Heart right ventricle (tissue), 16 donors: ENCODE results near the gene CYP8B1. TPM values are rescaled to one million over a fixed set of nuclear protein-coding genes. Genes with fewer than 3 reads are reported as not detected.
A peak's percentile ranks its signal among the peaks of the same experiment; 100 is the strongest.

Source experiments
- ATAC-seq, 8 donors: fragments of 200-7000 bp; cut with Tn5 transposase; one replicate each; pipeline ENCODE4 v1.9.1; 2020; ENCODE audit warnings: mild to moderate bottlenecking in 8 of 8, moderate library complexity in 8 of 8, moderate number of reproducible peaks in 1 of 8
- DNase-seq, 2 donors: peaks; one replicate each; pipeline ENCODE4 v3.0.0-alpha.2; 2020
- H3K27ac ChIP-seq, 10 donors: fragments of 200-600 bp; sonication (generic) in 2 of 10; one replicate each; pipeline versions ENCODE4 v1.5.0 to v1.8.0; 2020 to 2022; ENCODE audit warnings: mild to moderate bottlenecking in 3 of 10
- H3K27me3 ChIP-seq, 7 donors: fragments of 200-600 bp; one replicate each; pipeline ENCODE4 v1.8.0; 2021 to 2022; ENCODE audit warnings: mild to moderate bottlenecking in 2 of 7
- H3K36me3 ChIP-seq, 9 donors: fragments of 200-600 bp; sonication (generic) in 1 of 9; one replicate each; pipeline versions ENCODE4 v1.5.0 to v1.8.0; 2020 to 2022; ENCODE audit warnings: mild to moderate bottlenecking in 2 of 9
- H3K4me1 ChIP-seq, 9 donors: fragments of 200-600 bp; sonication (generic) in 1 of 9; one replicate each; pipeline versions ENCODE4 v1.5.0 to v1.8.0; 2020 to 2022; ENCODE audit warnings: mild to moderate bottlenecking in 4 of 9
- H3K4me3 ChIP-seq, 10 donors: fragments of 200-600 bp; sonication (generic) in 2 of 10; one replicate each; pipeline versions ENCODE4 v1.5.0 to v1.8.0; 2020 to 2022; ENCODE audit warnings: mild to moderate bottlenecking in 7 of 10, moderate library complexity in 2 of 10
- H3K9me3 ChIP-seq, 11 donors: fragments of 200-600 bp in 10 of 11; sonication (generic) in 2 of 11; one replicate each; pipeline versions ENCODE4 v1.5.0 to v1.8.0; 2013 to 2022; ENCODE audit warnings: mild to moderate bottlenecking in 2 of 11, control low read depth in 1 of 11, moderate library complexity in 1 of 11
- CTCF ChIP-seq, 9 donors: fragments of 200-600 bp; sonication (generic) in 2 of 9; IDR thresholded peaks; one replicate each; pipeline versions ENCODE4 v1.5.0 to v1.8.0; 2021 to 2022; ENCODE audit warnings: antibody characterized with exemption in 9 of 9, mild to moderate bottlenecking in 5 of 9, moderate library complexity in 1 of 9
- WGBS, 2 donors: extraction: QIAGEN DNeasy Blood & Tissue Kit; methylation state at CpG; one replicate each; pipeline ENCODE4 v1.1.7; 2013; ENCODE audit warnings: inconsistent platforms in 1 of 2; 5-methylcytosine and 5-hydroxymethylcytosine counted together
- intact Hi-C, 10 donors: fragments of 100-400 bp; cut with DNase I; formaldehyde crosslinking; loops; one replicate each; pipeline versions ENCODE4 v1.11.1 to v1.14.2; 2022
- polyA plus RNA-seq, 2 donors: library from polyadenylated mRNA; stranded (reverse); fragments of 200-250 nt; gene quantifications; one replicate each; pipeline ENCODE4 v1.2.3, GENCODE V29; 2013
- total RNA-seq, 10 donors: library from RNA; stranded (reverse); fragmentation: NEBNext Ultra II Directional in 3 of 10; extraction: Animal tissue kit (Norgen Biotek cat#: 25700) in 3 of 10; gene quantifications; one replicate each; pipeline versions ENCODE4 v1.2.1 to v1.2.4, GENCODE V29; 2021 to 2023
- donor health status: Arrhythmogenic right ventricular cardiomyopathy.
- donor health status: ischemic (EF 13 %, LVEDD 7.1; RV severe dilation, severe dysfunction).
- donor health status: healthy with polysubstance abuse.
- donor health status: DM: no; HTN: yes; CAD: no.
- donor health status: DM: no; HTN: no; CAD: no.
- donor health status: ischemic (EF 25% LVEDD 6.9; RV normal size, moderate dysfunction).
- donor health status: ischemic (EF 25% LVEDD 5.7; RV mildly dilated, moderate dysfunction).
- donor health status: healthy.
- donor health status: DM: yes; HTN: yes; CAD: no.
- donor health status: Ischemic cardiomyopathy.
- donor health status: ischemic (EF 35%, LVEDD 5.7; RV mildly dilated, moderate dysfunction).
- donor health status: nonischemic (EF 11% LVEDD 7.7; RV severe dilation, severe dysfunction).
- donor health status: DM: yes; HTN: yes; CAD: no.
- donor health status: PGD.
- donor health status: ischemic (EF 29% LVEDD 5.4; RV normal size, mild dysfunction).
- donor health status: nonischemic (EF 23%, LVEDD 6.1; RV moderate dilation, normal function).

CYP8B1 gene
- total and polyA plus RNA-seq, 12 donors = not detected

- Histone ChIP-seq H3K27ac (no peak overlapping the region), H3K4me3 (no peak overlapping the region), H3K4me1 (peaks cover 0 to 6% (median 0%) of the 10 kb centered on the region in 9 donors), H3K27me3 (no peaks in the 10 kb centered on the region), H3K9me3 (no peaks in the 10 kb centered on the region), H3K36me3 (no peaks in the 10 kb centered on the region)
- ATAC-seq (peak in 5 of 8 donors; percentile 48 to 69 (median 61)), DNase-seq (no peak)
- TF ChIP-seq CTCF (IDR thresholded peaks at IDR 0.05) = peak in 7 of 9 donors; percentile 36 to 57 (median 43)
- WGBS, 2 donors = 44 to 45% methylated on average over 7 of the region's 7 CpGs
- intact Hi-C loops = loop anchor here (1.0 to 10.0 kb wide), 7 partner anchors 46 to 53 kb away; partner anchors contain the start of gene CYP8B1 (in 1 of the 10)
Observed at GRCh38 chr3:42830437-42831320, 45.0 kb downstream of the CYP8B1 start.

- no peak overlapping the region for H3K4me3 ChIP-seq
- H3K36me3 ChIP-seq = no peaks in the 10 kb centered on the region
- TF ChIP-seq CTCF (IDR thresholded peaks at IDR 0.05) = no peak
- 74 to 75% methylated on average over 5 of the region's 5 CpGs for WGBS, 2 donors
- H3K27me3 ChIP-seq = no peaks in the 10 kb centered on the region
- H3K9me3 ChIP-seq = no peaks in the 10 kb centered on the region
- DNase-seq (no peak), ATAC-seq (peak in 1 of 8 donors; percentile 17)
- H3K4me1 ChIP-seq = peaks cover 0 to 6% (median 0%) of the 10 kb centered on the region in 9 donors
- H3K27ac ChIP-seq = no peak overlapping the region
- intact Hi-C loops = loop anchor here in 9 of 10 donors (2.0 to 10.0 kb wide), 6 partner anchors 45 to 53 kb away; partner anchors contain the start of gene CYP8B1 (in 1 of the 9)
Observed at GRCh38 chr3:42829628-42830436, 45.8 kb downstream of the CYP8B1 start.

- ATAC-seq (no peak), DNase-seq (no peak)
- Histone ChIP-seq H3K4me3 (no peak overlapping the region), H3K36me3 (no peaks in the 10 kb centered on the region), H3K4me1 (peaks cover 0 to 6% (median 0%) of the 10 kb centered on the region in 9 donors), H3K9me3 (peaks cover 0 to 4% (median 0%) of the 10 kb centered on the region in 11 donors), H3K27ac (no peak overlapping the region), H3K27me3 (no peaks in the 10 kb centered on the region)
- no peak for TF ChIP-seq CTCF (IDR thresholded peaks at IDR 0.05)
- WGBS, 2 donors = 80% methylated on average over 5 of the region's 5 CpGs
- intact Hi-C loops = no loop called here
Observed at GRCh38 chr3:42829083-42829627, 46.5 kb downstream of the CYP8B1 start.

GRCh38 chr3:42827654-42828053 lies 48.0 kb downstream of the CYP8B1 start:
- no peak for TF ChIP-seq CTCF (IDR thresholded peaks at IDR 0.05)
- intact Hi-C loops = no loop called here
- peaks cover 0 to 6% (median 0%) of the 10 kb centered on the region in 9 donors for H3K4me1 ChIP-seq
- no peak overlapping the region for H3K27ac ChIP-seq
- WGBS, 2 donors = 65 to 70% methylated on average over 4 of the region's 4 CpGs
- H3K36me3 ChIP-seq = no peaks in the 10 kb centered on the region
- DNase-seq (no peak), ATAC-seq (no peak)
- no peak overlapping the region for H3K4me3 ChIP-seq
- no peaks in the 10 kb centered on the region for H3K27me3 ChIP-seq
- H3K9me3 ChIP-seq = peaks cover 0 to 4% (median 0%) of the 10 kb centered on the region in 11 donors
